K562 (cell line): ENCODE results near the gene LUC7L3. TPM values are rescaled to one million over a fixed set of nuclear protein-coding genes. Genes with fewer than 3 reads are reported as not detected.

Experiments used
- ATAC-seq: fragments of 200-7000 bp; cut with Tn5 transposase; 3 replicates; pipeline ENCODE4 v1.9.1; 2020; ENCODE audit warnings: moderate library complexity
- BruUV-seq: library from RNA; stranded (reverse); fragments of 400-500 nt; replicated peaks from 2 replicates; lab custom pipeline; 2021; lab: Mats Ljungman, UMichigan
- CTCF ChIA-PET: fragments of 300-600 bp; formaldehyde crosslinking; extraction: SDS; loops from one replicate; lab custom pipeline; 2021; ENCODE audit warnings: low intra/inter-chr PET ratio; lab: Yijun Ruan, JAX
- POLR2A ChIA-PET: fragments of 300-600, 350-650 bp; sonication (Branson Sonifier 250); formaldehyde crosslinking; extraction: SDS; loops from one replicate; lab custom pipeline; 2021; ENCODE audit warnings: antibody characterized with exemption, inconsistent platforms; lab: Yijun Ruan, JAX
- DNase-seq, 4 experiments: peaks; one replicate each; pipeline versions ENCODE4 v3.0.0 to v3.0.0-alpha.2; 2011 to 2018; ENCODE audit warnings: low spot score in 3 of 4, mixed read lengths in 3 of 4; ENCODE audit errors: extremely low read depth in 1 of 4
- FAIRE-seq: peaks from 2 replicates; lab custom pipeline; 2011; peaks lifted over from hg19 to GRCh38; lab: Jason Lieb, UNC
- H2AFZ ChIP-seq: 2 replicates; pipeline ENCODE4 v1.6.0; 2011; ENCODE audit warnings: low read depth, low read length, control low read depth, inconsistent platforms
- H3K27ac ChIP-seq: fragments of 200-600 bp; 3 replicates; pipeline ENCODE4 v1.8.0; 2011; ENCODE audit warnings: low read depth, mild to moderate bottlenecking, control low read depth, inconsistent platforms, low read length, moderate library complexity, mixed read lengths; ENCODE audit errors: extremely low read depth
- H3K27me3 ChIP-seq, 2 experiments: fragments of 300-600 bp in 1 of 2; 2 replicates in 1 of 2; 3 replicates in 1 of 2; pipeline versions ENCODE4 v1.6.0 to v1.8.0; 2011; ENCODE audit warnings: inconsistent platforms in 2 of 2, low read length in 2 of 2, mild to moderate bottlenecking in 1 of 2, mixed read lengths in 1 of 2, moderate library complexity in 1 of 2; ENCODE audit not compliant: control insufficient read depth in 2 of 2, insufficient read depth in 2 of 2
- H3K36me3 ChIP-seq: fragments of 300-600 bp; 3 replicates; pipeline ENCODE4 v1.8.0; 2011; ENCODE audit warnings: mild to moderate bottlenecking, low read length, inconsistent platforms; ENCODE audit not compliant: control insufficient read depth, insufficient read depth
- H3K4me1 ChIP-seq, 2 experiments: fragments of 200-600 bp in 1 of 2; replicated peaks in 1 of 2; 2 replicates in 1 of 2; 3 replicates in 1 of 2; pipeline versions ENCODE4 v1.5.1 to v1.8.0; 2011; ENCODE audit warnings: inconsistent platforms in 2 of 2, low read length in 2 of 2, mild to moderate bottlenecking in 1 of 2, mixed read lengths in 1 of 2, moderate library complexity in 1 of 2; ENCODE audit not compliant: control insufficient read depth in 2 of 2, insufficient read depth in 2 of 2
- H3K4me2 ChIP-seq: 2 replicates; pipeline ENCODE4 v1.6.1; 2011; ENCODE audit warnings: low read length, control low read depth, inconsistent platforms, mixed read lengths; ENCODE audit not compliant: insufficient read depth
- H3K4me3 ChIP-seq: fragments of 200-600 bp; sonication (generic), shearing (Covaris generic); 2 replicates; pipeline ENCODE4 v1.5.1; 2016; ENCODE audit warnings: control low read depth, inconsistent platforms
- H3K79me2 ChIP-seq: fragments of 200-600 bp; 3 replicates; pipeline ENCODE4 v1.8.0; 2011; ENCODE audit warnings: low read length, inconsistent platforms; ENCODE audit not compliant: control insufficient read depth, insufficient read depth
- H3K9ac ChIP-seq, 2 experiments: 2 replicates each; pipeline versions ENCODE4 v1.6.0 to v1.6.1; 2011; ENCODE audit warnings: low read depth in 2 of 2, low read length in 2 of 2, control low read depth in 1 of 2, inconsistent platforms in 1 of 2, mild to moderate bottlenecking in 1 of 2, mixed read lengths in 1 of 2; ENCODE audit not compliant: insufficient read depth in 1 of 2
- H3K9me1 ChIP-seq: one replicate; pipeline ENCODE4 v1.6.0; 2011; ENCODE audit warnings: inconsistent platforms, mild to moderate bottlenecking, low read length, moderate library complexity; ENCODE audit not compliant: control insufficient read depth, insufficient read depth
- H3K9me3 ChIP-seq: replicated peaks from 2 replicates; pipeline ENCODE4 v1.5.1; 2011; ENCODE audit warnings: low read depth, low read length, inconsistent platforms; ENCODE audit not compliant: control insufficient read depth, insufficient read depth
- H4K20me1 ChIP-seq: replicated peaks from 2 replicates; pipeline ENCODE4 v1.6.1; 2011; ENCODE audit warnings: low read length, inconsistent platforms, mixed read lengths; ENCODE audit not compliant: control insufficient read depth, insufficient read depth
- C11orf30 ChIP-seq: fragments of 450-650 bp; IDR thresholded peaks from 2 replicates; pipeline ENCODE4 v1.6.1; 2016; ENCODE audit warnings: low read depth, mild to moderate bottlenecking
- HDGF ChIP-seq: fragments of 450-650 bp; IDR thresholded peaks from 2 replicates; pipeline ENCODE4 v1.6.1; 2016
- SIN3A ChIP-seq, 2 experiments: fragments of 150-350 bp in 1 of 2; IDR thresholded peaks; 2 replicates each; pipeline ENCODE4 v1.6.1; 2011 to 2016; ENCODE audit warnings: borderline replicate concordance in 2 of 2, low read depth in 2 of 2, low read length in 2 of 2, mild to moderate bottlenecking in 2 of 2, moderate library complexity in 2 of 2; ENCODE audit not compliant: control insufficient read depth in 1 of 2
- ZBTB17 ChIP-seq: fragments of 450-650 bp; formaldehyde crosslinking; IDR thresholded peaks from 2 replicates; pipeline ENCODE4 v1.4.0; 2020; ENCODE audit warnings: mild to moderate bottlenecking
- ZNF263 ChIP-seq: sonication (generic); formaldehyde crosslinking; IDR thresholded peaks from 2 replicates; pipeline ENCODE4 v1.8.0; 2022; ENCODE audit warnings: mild to moderate bottlenecking, missing genetic modification reagents, borderline replicate concordance
- ZNF316 ChIP-seq: fragments of 450-650 bp; IDR thresholded peaks from 2 replicates; pipeline ENCODE4 v1.6.1; 2016
- ZNF511 ChIP-seq: sonication (generic); formaldehyde crosslinking; IDR thresholded peaks from 2 replicates; pipeline ENCODE4 v1.8.0; 2022; ENCODE audit warnings: mild to moderate bottlenecking, missing genetic modification reagents
- WGBS: fragments of 100-300 bp; shearing (Covaris generic); methylation state at CpG from one replicate; pipeline ENCODE4 v1.1.6; 2016; ENCODE audit warnings: low coverage, mixed read lengths; ENCODE audit not compliant: insufficient coverage; ENCODE audit errors: missing lambda C conversion rate; 5-methylcytosine and 5-hydroxymethylcytosine counted together
- in situ Hi-C: fragments of 300-500 bp; cut with MboI; formaldehyde crosslinking; loops from 4 replicates; pipeline ENCODE4 v1.15.0; 2018; ENCODE audit warnings: inconsistent platforms, mixed read lengths
- intact Hi-C: fragments of 100-400 bp; cut with micrococcal nuclease; formaldehyde crosslinking; loops from 2 replicates; pipeline ENCODE4 v1.14.2; 2022
- polyA plus RNA-seq, 8 experiments: library from polyadenylated mRNA; depleted of rRNA in 4 of 8; stranded (reverse) in 5 of 8; unstranded in 3 of 8; fragments of >200 nt; fragmentation: Nextera tagmentation in 2 of 8; fragmentation: Illumina TruSeq in 1 of 8; extraction: Ambion mirVana in 2 of 8; extraction: Trizol in 1 of 8; gene quantifications; 2 replicates each; pipeline versions ENCODE4 v1.2.1 to v1.2.3, GENCODE V29; 2011 to 2014; ENCODE audit warnings: inconsistent platforms in 1 of 8, missing spikeins in 1 of 8
- total RNA-seq, 7 experiments: library from RNA; depleted of rRNA in 6 of 7; stranded (reverse); fragments of >200 nt in 6 of 7; fragmentation: Illumina TruSeq in 2 of 7; extraction: Trizol in 2 of 7; gene quantifications; 2 replicates each; pipeline versions ENCODE4 v1.2.1 to v1.2.3, GENCODE V29; 2011 to 2021; ENCODE audit warnings: low replicate concordance in 1 of 7

Gene LUC7L3
- total and polyA plus RNA-seq, 9 of the 15 experiments (the other 6 are each of a cell fraction or from before 2014, with no cell fraction given), result 80.8 to 284 (median 127) TPM

DNA sequence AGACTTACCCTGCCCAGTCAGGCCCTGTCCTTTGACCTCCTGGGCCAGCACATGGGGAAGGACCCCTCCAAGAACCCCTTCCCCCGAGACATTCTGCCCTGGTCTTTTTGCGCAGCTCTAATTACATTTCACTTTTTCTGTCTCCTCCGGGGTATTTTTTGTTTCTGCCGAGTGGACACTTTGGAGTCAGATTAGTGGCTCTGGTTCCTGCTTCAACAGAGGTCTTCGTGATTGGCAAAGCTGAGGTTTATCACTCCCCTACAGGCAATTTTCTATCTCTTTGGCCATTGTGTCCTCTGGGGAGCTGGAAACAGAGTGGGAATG is 35.2 kb upstream of the LUC7L3 start:
- peaks cover 4 to 16% of the 10 kb centered on the region in 2 experiments; a peak in 3 of 5 replicates for H3K4me1 ChIP-seq
- H3K27ac ChIP-seq, result no peak overlapping the region
- no peaks in the 10 kb centered on the region for H4K20me1 ChIP-seq
- H2AFZ ChIP-seq, result no peak overlapping the region
- POLR2A ChIA-PET, result interaction anchor here (0.5 to 1.7 kb wide), 6 partner anchors 9 to 124 kb away, joined by 3 to 5 read pairs (median 4); no protein-coding TSS in a partner anchor
- FAIRE-seq (no peak), ATAC-seq (no peak), DNase-seq (no peak)
- BruUV-seq, result no TSS peak
- H3K36me3 ChIP-seq, result no peaks in the 10 kb centered on the region
- no peak overlapping the region for H3K4me2 ChIP-seq
- H3K79me2 ChIP-seq, result no peaks in the 10 kb centered on the region
- CTCF ChIA-PET, result no interaction called here
- H3K9ac ChIP-seq, result peak overlapping the region in 1 of 2 experiments; percentile 31; a peak in 1 of 4 replicates
- H3K9me1 ChIP-seq, result no peaks in the 10 kb centered on the region
- TF ChIP-seq ZNF316, result peak; percentile 47; the same call in 1 of the 2 replicates
- TF ChIP-seq ZBTB17, result no peak
- TF ChIP-seq HDGF, result no peak
- no peak for TF ChIP-seq ZNF263
- peak; percentile 37 for TF ChIP-seq C11orf30
- TF ChIP-seq ZNF511 (CRISPR knock-in tag), result no peak
- no peak for TF ChIP-seq SIN3A (IDR thresholded peaks at IDR 0.05; ENCODE audit: borderline replicate concordance in 2 of 2, control insufficient read depth in 1 of 2, low read depth in 2 of 2, low read length in 2 of 2)
- H3K4me3 ChIP-seq, result no peak overlapping the region
- intact Hi-C loops (loop anchor here (5.0 kb wide), 1 partner anchor 202 kb away; no protein-coding TSS in a partner anchor), in situ Hi-C loops (no loop called here)
- H3K9me3 ChIP-seq, result no peaks in the 10 kb centered on the region
- 60% methylated on average over 5 of the region's 5 CpGs for WGBS
- peaks cover 2 to 11% of the 10 kb centered on the region in 2 experiments; a peak in 3 of 5 replicates for H3K27me3 ChIP-seq
